ENCODE measurements around the gene TBCD. TPM values are rescaled to one million over a fixed set of nuclear protein-coding genes. Genes with fewer than 3 reads are reported as not detected.

The TBCD gene
- total RNA-seq, 1 experiment from 2014 or later, result 173 TPM

GRCh38 chr17:82806645-82807044 lies 54.8 kb downstream of the TBCD start:
- H3K27ac Mint-ChIP-seq, result no peak overlapping the region
- peaks cover 8% of the 10 kb centered on the region for H3K4me1 Mint-ChIP-seq
- DNase-seq (ENCODE audit: low spot score) (no peak), ATAC-seq (no peak)
- CTCF ChIA-PET, result no interaction called here
- H3K36me3 Mint-ChIP-seq, result peaks cover 45% of the 10 kb centered on the region
- H3K9me3 Mint-ChIP-seq, result no peaks in the 10 kb centered on the region
- no peaks in the 10 kb centered on the region for H3K27me3 Mint-ChIP-seq (ENCODE audit: low read depth)
- TF ChIP-seq TEAD4 (CRISPR knock-in tag; IDR thresholded peaks at IDR 0.05), result no peak
- TF ChIP-seq JAZF1 (CRISPR knock-in tag; IDR thresholded peaks at IDR 0.05), result no peak
- no peak for TF ChIP-seq NFE2L1 (CRISPR knock-in tag; IDR thresholded peaks at IDR 0.05)
- no peak for TF ChIP-seq ZSCAN18 (CRISPR knock-in tag; IDR thresholded peaks at IDR 0.05)
- no peak for TF ChIP-seq ARID4B (CRISPR knock-in tag; IDR thresholded peaks at IDR 0.05; ENCODE audit: borderline replicate concordance)
- no peak for TF ChIP-seq CBFB (CRISPR knock-in tag; IDR thresholded peaks at IDR 0.05; ENCODE audit: low read depth)
- no peak for TF ChIP-seq ATF6 (CRISPR knock-in tag; IDR thresholded peaks at IDR 0.05)
- no peak for TF ChIP-seq TP53 (CRISPR knock-in tag; IDR thresholded peaks at IDR 0.05)
- TF ChIP-seq ATF2 (CRISPR knock-in tag; IDR thresholded peaks at IDR 0.05; ENCODE audit: borderline replicate concordance, low read depth), result no peak
- no peak for TF ChIP-seq ZNF423 (CRISPR knock-in tag; IDR thresholded peaks at IDR 0.05)
- no peak for TF ChIP-seq E2F4 (CRISPR knock-in tag; IDR thresholded peaks at IDR 0.05; ENCODE audit: borderline replicate concordance, low read depth)
- no peak for TF ChIP-seq ZMAT4 (CRISPR knock-in tag; IDR thresholded peaks at IDR 0.05)
- no peak for TF ChIP-seq ZNF138 (CRISPR knock-in tag; conservative IDR thresholded peaks at IDR 0.05)
- TF ChIP-seq GTF2I (CRISPR knock-in tag; conservative IDR thresholded peaks at IDR 0.05), result no peak
- no peak for TF ChIP-seq FOXK1 (CRISPR knock-in tag; IDR thresholded peaks at IDR 0.05)
- no peak for TF ChIP-seq ERG (CRISPR knock-in tag; IDR thresholded peaks at IDR 0.05)
- TF ChIP-seq KAT7 (CRISPR knock-in tag; IDR thresholded peaks at IDR 0.05; ENCODE audit: borderline replicate concordance), result no peak
- no peak for TF ChIP-seq NFATC4 (CRISPR knock-in tag; IDR thresholded peaks at IDR 0.05)
- no peak for TF ChIP-seq OVOL2 (CRISPR knock-in tag; IDR thresholded peaks at IDR 0.05; ENCODE audit: borderline replicate concordance)
- H3K4me3 Mint-ChIP-seq, result no peak overlapping the region
- POLR2A ChIA-PET, result interaction anchor here (0.6 kb wide), 1 partner anchor 36 kb away, joined by 3 read pairs; no protein-coding TSS in a partner anchor
